ENCODE data around the gene FAM193A.

The FAM193A gene

DNA sequence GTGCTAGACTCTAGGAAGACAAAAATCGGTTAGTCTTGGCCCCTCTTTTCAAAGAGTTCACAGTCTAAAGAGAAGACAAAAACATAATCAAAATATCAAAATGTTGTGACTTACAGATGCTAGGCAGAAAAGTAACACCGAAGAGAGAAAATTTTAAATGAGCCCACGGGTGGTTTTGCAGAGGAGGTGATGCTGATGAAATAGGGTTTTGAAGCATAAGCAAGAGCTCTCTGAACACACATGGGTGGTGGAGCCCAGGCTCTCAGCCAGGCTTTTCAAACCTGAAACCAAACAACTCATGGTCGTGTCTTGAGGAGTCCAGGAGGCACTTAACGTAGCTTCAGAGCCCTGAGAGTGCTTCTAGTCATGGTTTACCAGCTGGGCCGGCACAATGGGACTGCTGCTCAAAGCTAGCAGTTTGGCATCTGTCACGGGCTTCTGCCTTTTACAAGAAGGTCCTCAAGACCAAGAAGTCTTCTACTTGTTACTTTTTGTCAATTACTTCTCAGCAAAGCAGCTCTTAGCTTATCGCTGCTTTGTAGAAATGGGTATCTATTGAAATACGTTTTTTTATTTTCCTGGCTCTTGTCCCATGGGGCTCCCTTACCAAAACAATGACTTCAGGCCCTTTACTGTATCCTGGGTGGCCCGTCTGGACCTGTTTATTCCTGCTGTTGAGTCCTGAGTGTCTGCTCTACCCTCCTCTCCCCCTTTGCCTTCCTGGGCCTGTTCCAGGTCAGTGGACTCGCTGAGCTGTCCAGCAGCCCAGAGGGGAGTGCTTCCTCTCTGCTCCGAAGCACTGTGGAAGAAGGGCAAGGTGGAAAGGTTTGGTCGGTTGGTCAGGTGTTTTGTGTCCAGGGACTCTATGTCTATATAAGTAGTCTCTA lies 150.2 kb downstream of the FAM193A start:
- Mint-ChIP-seq H3K4me1 (ENCODE audit: low read depth) (peaks cover 31% of the 10 kb centered on the region), H3K9me3 (no peaks in the 10 kb centered on the region), H3K27me3 (no peaks in the 10 kb centered on the region), H3K36me3 (ENCODE audit: low read depth) (peaks cover 93% of the 10 kb centered on the region), H3K4me3 (no peak overlapping the region), H3K27ac (peak overlapping the region; percentile 72)
- no peak for DNase-seq

DNA sequence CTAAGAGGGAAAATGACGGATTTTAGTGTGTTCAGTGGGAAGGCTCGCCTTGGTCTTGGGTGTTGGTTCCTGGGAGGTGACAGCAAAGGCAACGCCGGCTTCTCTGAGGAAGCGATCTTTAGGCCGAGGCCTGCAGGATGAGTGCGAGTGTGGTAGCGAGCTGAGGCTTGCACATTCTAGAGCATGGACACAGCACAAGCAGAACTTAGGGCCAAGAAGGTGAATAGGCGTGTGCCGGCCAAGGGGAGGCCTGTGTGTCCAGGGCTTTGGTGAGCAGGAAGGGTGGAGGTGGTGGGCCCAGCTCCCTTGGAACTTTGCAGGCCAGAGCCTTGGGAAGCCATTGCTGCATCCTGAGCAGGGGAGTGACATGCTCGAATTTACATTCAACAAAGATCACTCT lies 151.8 kb downstream of the FAM193A start:
- no peak for DNase-seq
- Mint-ChIP-seq H3K27me3 (no peaks in the 10 kb centered on the region), H3K36me3 (ENCODE audit: low read depth) (peaks cover 96% of the 10 kb centered on the region), H3K4me1 (ENCODE audit: low read depth) (peaks cover 40% of the 10 kb centered on the region), H3K4me3 (no peak overlapping the region), H3K9me3 (no peaks in the 10 kb centered on the region), H3K27ac (peak overlapping the region; percentile 20)

DNA sequence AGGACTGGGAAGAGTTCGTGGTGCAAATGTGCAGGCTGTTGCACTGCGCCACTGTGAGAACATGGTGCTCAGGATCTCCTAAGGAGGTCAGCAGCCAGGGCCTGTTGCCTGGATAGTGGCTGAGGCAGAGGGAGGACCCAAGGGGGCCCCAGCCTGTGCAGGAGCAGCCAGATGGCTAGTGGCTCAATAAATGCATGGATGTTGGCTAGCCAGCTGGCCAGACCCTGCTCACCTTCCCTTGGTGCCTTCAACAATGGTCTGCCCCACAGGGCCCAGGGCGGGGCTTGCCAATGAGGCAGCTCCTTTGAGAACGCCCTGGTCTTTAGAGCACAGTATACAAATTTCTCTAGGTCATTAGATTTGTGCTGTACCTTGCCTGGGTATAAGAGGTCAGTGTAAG lies 152.2 kb downstream of the FAM193A start:
- peak overlapping the region; percentile 3 for H3K27ac Mint-ChIP-seq
- no peak for DNase-seq
- H3K4me3 Mint-ChIP-seq, result no peak overlapping the region
- H3K27me3 Mint-ChIP-seq, result no peaks in the 10 kb centered on the region
- H3K4me1 Mint-ChIP-seq (ENCODE audit: low read depth), result peaks cover 40% of the 10 kb centered on the region
- peaks cover 96% of the 10 kb centered on the region for H3K36me3 Mint-ChIP-seq (ENCODE audit: low read depth)
- no peaks in the 10 kb centered on the region for H3K9me3 Mint-ChIP-seq

DNA sequence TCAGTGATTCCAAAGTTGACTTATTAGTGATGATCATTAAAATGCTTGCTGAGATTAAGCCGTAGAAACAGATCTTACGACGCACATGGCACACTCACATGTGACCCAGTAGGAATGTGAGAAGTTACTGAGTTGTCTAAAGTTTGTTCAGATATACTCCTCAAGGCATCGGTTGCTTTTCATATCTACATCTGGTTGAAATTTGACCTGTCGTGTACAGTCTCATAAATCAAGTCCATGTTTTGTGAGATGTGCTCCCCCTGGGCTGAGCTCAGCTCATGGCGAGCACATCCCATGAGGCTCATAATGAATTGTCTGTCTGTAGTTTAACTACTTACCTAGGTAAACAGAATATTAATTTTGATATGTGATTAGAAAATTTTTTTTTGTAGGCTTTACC lies 152.7 kb downstream of the FAM193A start:
- Mint-ChIP-seq H3K27ac (peak overlapping the region; percentile 92), H3K4me3 (no peak overlapping the region)

DNA sequence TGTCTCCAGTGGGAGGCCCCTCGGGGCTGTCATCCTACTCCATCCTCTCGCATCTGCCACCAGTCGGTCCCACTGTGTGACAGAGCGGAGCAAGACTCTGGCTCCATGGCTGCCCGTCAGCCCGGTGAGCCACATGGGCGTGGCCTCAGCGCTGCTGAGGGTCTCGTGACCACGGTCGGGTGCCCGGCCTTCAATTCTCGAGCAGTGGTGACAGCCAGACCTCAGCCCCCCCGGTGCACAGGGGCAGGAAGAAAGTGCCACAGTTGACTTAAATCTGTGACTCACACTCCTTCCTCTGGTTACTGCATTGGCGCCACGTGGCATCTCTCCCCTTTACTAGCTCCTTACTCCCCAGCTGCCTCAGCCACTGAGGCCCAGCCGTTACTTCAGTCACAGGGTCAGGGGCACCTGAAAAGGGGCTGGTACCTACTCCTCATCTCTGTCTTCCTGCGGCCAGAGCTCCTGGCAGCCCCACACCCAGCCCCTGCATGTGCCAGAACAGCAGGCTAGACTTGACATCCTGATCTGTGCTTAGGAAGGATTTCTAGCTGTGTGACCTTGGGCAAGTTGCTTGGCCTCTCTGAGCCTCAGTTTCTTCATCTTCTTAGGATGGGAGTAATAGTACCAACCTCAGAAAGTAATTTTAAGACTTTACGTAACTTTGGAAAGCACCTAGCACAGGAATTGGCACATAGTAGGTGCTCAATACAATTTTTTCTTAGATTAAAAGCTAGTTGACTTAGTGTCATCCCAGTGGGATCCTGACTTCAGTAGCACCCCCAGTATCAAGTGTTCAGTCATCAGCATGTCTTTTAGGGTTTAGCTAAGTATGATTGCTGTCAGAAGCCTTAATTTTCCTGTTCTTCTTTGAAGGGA lies 153.6 kb downstream of the FAM193A start:
- H3K27me3 Mint-ChIP-seq, result no peaks in the 10 kb centered on the region
- no peak overlapping the region for H3K4me3 Mint-ChIP-seq
- H3K9me3 Mint-ChIP-seq, result no peaks in the 10 kb centered on the region
- peak overlapping the region; percentile 92 for H3K27ac Mint-ChIP-seq
- peak; percentile 60 for DNase-seq
- H3K4me1 Mint-ChIP-seq (ENCODE audit: low read depth), result peaks cover 37% of the 10 kb centered on the region
- peaks cover 96% of the 10 kb centered on the region for H3K36me3 Mint-ChIP-seq (ENCODE audit: low read depth)

More for the DNA sequence above, 152.7 kb downstream of the FAM193A start:
- Mint-ChIP-seq H3K36me3 (ENCODE audit: low read depth) (peaks cover 96% of the 10 kb centered on the region), H3K9me3 (no peaks in the 10 kb centered on the region), H3K27me3 (no peaks in the 10 kb centered on the region), H3K4me1 (ENCODE audit: low read depth) (peaks cover 37% of the 10 kb centered on the region)
- DNase-seq, result no peak

DNA sequence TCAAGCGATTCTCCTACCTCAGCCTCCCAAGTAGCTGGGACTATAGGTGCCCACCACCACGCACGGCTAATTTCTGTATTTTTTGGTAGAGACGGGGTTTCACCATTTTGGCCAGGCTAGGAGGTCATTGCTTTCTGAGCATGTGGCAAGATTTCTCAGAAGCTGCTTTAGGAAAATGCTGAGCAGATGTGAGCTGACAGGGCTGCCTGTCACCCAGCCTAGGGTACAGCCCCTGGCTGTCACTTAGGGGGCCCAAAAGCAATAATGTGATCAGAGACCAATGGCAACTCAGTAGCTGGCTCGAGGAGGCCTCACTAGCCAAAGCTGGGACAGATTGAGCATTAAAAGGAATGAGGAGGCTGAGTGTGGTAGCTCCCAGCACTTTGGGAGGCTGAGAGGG lies 154.9 kb downstream of the FAM193A start:
- H3K4me3 Mint-ChIP-seq, result peak overlapping the region; percentile 51

DNA sequence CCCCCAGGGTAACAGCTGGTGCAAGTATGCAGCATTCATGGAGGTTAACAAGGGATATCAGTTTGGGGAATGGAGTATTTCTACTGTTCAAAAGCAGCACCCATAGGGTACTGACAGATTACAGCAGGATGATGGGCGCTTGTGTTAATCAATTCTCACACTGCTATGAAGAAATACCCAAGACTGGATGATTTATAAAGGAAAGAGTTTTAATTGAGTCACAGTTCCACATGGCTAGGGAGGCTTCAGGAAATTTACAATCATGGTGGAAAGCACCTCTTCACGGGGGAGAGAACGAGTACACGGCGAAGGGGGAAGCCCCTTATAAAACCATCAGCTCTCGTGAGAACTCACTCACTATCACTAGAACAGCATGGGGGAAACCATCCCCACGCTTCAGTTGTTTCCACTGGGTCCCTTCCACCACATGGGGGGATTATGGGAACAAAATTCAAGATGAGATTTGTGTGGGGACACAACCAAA lies 155.5 kb downstream of the FAM193A start:
- Mint-ChIP-seq H3K27ac (peak overlapping the region; percentile 92), H3K36me3 (ENCODE audit: low read depth) (peaks cover 97% of the 10 kb centered on the region), H3K4me3 (peak overlapping the region; percentile 51), H3K4me1 (ENCODE audit: low read depth) (peaks cover 34% of the 10 kb centered on the region), H3K9me3 (no peaks in the 10 kb centered on the region), H3K27me3 (no peaks in the 10 kb centered on the region)
- peak; percentile 36 for DNase-seq

More for the DNA sequence above, 154.9 kb downstream of the FAM193A start:
- H3K36me3 Mint-ChIP-seq (ENCODE audit: low read depth), result peaks cover 96% of the 10 kb centered on the region
- peak overlapping the region; percentile 92 for H3K27ac Mint-ChIP-seq
- DNase-seq, result peak; percentile 25
- peaks cover 34% of the 10 kb centered on the region for H3K4me1 Mint-ChIP-seq (ENCODE audit: low read depth)
- H3K9me3 Mint-ChIP-seq, result no peaks in the 10 kb centered on the region
- no peaks in the 10 kb centered on the region for H3K27me3 Mint-ChIP-seq

DNA sequence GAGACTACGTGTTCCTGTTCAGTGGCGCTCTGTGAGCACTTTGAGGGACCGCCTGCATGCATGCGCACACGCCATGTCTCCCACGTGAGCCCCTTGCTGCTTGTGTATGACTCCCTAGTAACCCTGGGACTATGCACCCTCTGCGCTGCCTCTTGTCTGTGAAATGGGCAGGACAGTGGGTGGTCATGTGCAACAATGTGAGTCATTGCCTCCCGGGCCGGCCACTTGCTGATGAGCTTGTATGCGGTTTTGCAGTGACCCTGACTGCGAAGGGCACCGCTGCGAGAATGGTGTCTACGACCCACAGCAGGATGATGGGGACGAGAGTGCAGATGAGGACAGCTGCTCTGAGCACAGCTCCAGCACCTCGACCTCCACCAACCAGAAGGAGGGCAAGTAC lies 158.2 kb downstream of the FAM193A start:
- Mint-ChIP-seq H3K4me3 (no peak overlapping the region), H3K36me3 (ENCODE audit: low read depth) (peaks cover 98% of the 10 kb centered on the region), H3K4me1 (ENCODE audit: low read depth) (peaks cover 39% of the 10 kb centered on the region), H3K27me3 (no peaks in the 10 kb centered on the region), H3K27ac (no peak overlapping the region), H3K9me3 (no peaks in the 10 kb centered on the region)
- no peak for DNase-seq

DNA sequence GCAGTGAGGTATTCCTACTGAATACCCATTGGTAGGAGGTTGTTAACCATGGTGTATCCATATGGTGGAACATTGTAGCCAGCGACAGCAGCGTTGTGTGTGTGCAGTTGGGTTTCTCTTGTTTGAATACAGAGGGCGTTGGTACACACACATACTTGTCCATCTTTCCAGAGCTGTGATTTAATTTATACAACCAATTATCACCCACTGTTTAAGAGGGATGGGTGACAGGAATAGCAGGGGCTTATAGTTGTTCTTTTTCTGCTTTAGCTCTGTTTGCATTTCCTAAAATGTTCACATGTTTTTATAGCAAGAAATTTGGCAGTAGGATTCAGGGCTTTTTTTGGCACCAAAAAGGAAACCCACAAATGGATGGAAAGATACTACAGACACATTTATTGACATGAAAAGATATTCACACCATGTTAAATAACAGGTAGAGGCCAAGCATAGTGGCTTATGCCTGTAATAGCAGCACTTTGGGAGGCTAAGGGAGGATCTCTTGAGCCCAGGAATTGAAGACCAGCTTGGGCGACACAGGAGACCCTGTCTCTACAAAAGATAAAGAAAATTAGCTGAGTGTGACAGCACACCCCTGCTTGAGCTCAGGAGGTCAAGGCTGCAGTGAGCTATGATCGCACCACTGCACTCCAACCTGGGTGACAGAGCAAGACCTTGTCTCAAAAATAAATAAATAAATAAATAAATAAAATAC lies 159.1 kb downstream of the FAM193A start:
- Mint-ChIP-seq H3K9me3 (no peaks in the 10 kb centered on the region), H3K4me1 (ENCODE audit: low read depth) (peaks cover 31% of the 10 kb centered on the region), H3K27me3 (no peaks in the 10 kb centered on the region), H3K36me3 (ENCODE audit: low read depth) (peaks cover 98% of the 10 kb centered on the region), H3K4me3 (no peak overlapping the region), H3K27ac (no peak overlapping the region)
- DNase-seq, result no peak

DNA sequence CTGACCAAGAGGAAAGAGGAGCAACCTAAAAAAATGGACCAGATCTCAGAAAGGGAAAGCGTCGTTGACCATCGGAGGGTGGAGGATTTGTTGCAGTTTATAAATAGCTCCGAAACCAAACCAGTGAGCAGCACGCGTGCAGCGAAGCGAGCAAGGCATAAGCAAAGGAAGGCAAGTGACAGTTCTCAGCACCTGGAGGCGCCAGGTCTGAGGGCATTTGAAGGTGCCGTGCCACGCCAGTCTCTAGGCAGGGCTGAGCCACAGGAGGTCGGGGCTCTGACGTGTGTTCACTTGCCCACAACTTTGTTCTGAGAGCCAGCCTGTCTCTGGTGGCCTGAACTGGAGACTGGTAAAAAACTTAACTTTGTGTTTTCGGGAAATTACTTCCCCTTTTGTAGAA lies 160.0 kb downstream of the FAM193A start:
- H3K4me1 Mint-ChIP-seq (ENCODE audit: low read depth), result peaks cover 22% of the 10 kb centered on the region

DNA sequence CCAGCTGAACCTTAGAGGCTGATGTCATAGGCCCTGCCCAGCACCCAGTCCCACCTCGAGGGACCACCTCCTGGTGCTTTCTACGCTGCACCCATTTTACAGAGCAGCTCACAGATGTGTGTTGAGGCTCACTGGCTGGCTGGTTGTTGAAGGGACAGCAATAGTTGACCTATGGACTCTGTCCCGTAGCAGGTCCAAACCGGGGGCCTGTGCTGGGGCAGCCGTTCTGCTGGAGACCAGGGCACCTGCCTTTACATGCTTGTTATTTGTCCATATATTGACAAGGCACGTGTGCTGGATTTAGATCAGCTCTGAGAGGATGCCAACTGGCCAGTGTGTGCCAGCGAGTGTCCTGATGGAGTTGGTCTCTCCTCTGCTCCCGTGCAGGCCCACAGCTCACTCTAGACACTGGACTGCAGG lies 161.6 kb downstream of the FAM193A start:
- Mint-ChIP-seq H3K9me3 (no peaks in the 10 kb centered on the region), H3K27ac (peak overlapping the region; percentile 59), H3K4me3 (no peak overlapping the region), H3K4me1 (ENCODE audit: low read depth) (peaks cover 10% of the 10 kb centered on the region), H3K36me3 (ENCODE audit: low read depth) (peaks cover 97% of the 10 kb centered on the region), H3K27me3 (no peaks in the 10 kb centered on the region)
- DNase-seq, result no peak

More for the DNA sequence above, 160.0 kb downstream of the FAM193A start:
- Mint-ChIP-seq H3K27me3 (no peaks in the 10 kb centered on the region), H3K9me3 (no peaks in the 10 kb centered on the region), H3K4me3 (no peak overlapping the region), H3K36me3 (ENCODE audit: low read depth) (peaks cover 97% of the 10 kb centered on the region), H3K27ac (peak overlapping the region; percentile 77)
- no peak for DNase-seq

DNA sequence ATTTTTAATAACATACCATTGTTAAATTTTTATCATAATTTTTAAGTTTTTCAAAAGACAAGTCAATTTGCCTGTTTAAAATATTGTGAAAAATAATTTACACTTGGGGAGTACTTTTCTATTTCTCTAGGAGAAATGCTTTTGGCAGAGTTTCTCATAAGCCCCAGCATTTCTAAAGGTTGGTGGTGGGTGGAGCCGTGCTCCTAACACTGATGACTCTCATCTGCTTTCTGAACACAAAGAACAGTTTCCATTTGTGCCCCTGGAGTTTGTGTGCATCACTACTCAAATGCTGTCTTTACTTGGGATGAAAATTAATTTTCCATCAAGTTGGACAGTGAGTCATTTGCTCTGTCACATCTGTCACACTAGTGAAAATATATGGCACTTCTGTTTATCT lies 162.1 kb downstream of the FAM193A start:
- no peaks in the 10 kb centered on the region for H3K27me3 Mint-ChIP-seq
- H3K27ac Mint-ChIP-seq, result peak overlapping the region; percentile 76

DNA sequence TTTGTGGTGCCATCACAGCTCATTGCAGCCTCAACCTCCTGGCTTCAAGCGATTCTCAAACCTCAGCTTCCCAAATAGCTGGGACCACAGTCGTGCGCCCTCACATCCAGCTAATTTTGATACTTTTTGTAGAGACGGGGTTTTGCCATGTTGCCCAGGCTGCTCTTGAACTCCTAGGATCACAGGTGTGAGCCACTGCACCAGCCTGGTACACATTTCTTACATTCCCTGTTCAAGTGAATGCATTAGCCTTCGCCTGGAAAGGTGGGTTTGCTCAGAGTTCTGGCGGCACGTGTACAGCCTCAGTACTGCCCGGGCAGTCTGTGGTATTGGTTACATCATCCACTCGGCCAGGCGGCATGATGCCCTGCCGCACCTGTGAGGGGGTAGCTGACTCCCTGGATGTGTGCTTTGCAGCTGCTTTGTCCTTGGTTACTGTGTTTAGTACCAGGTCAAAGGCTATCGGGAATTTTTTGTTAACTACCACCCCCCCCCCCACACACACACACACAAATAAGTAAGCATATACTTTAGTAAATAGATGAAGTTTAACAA lies 162.6 kb downstream of the FAM193A start:
- H3K27ac Mint-ChIP-seq, result peak overlapping the region; percentile 76
- no peaks in the 10 kb centered on the region for H3K9me3 Mint-ChIP-seq
- H3K36me3 Mint-ChIP-seq (ENCODE audit: low read depth), result peaks cover 97% of the 10 kb centered on the region
- DNase-seq, result no peak
- H3K27me3 Mint-ChIP-seq, result no peaks in the 10 kb centered on the region
- H3K4me3 Mint-ChIP-seq, result no peak overlapping the region
- peaks cover 10% of the 10 kb centered on the region for H3K4me1 Mint-ChIP-seq (ENCODE audit: low read depth)

More for the DNA sequence above, 162.1 kb downstream of the FAM193A start:
- DNase-seq, result no peak
- H3K36me3 Mint-ChIP-seq (ENCODE audit: low read depth), result peaks cover 97% of the 10 kb centered on the region
- H3K4me1 Mint-ChIP-seq (ENCODE audit: low read depth), result peaks cover 10% of the 10 kb centered on the region
- H3K9me3 Mint-ChIP-seq, result no peaks in the 10 kb centered on the region
- no peak overlapping the region for H3K4me3 Mint-ChIP-seq

DNA sequence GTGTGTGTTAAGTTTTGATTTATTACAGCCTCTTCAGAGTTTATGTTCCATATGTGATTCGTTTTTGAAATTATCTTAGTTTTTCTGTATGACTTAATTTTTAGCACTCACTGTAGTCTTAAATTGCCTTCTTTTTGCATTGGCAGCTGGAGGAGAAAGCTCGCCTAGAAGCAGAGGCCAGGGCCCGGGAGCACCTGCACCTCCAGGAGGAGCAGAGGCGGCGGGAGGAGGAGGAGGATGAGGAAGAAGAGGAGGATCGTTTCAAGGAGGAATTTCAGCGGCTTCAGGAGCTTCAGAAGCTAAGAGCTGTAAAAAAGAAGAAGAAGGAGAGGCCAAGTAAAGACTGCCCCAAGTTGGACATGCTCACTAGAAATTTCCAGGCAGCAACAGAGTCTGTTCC lies 163.1 kb downstream of the FAM193A start:
- Mint-ChIP-seq H3K27ac (peak overlapping the region; percentile 76), H3K36me3 (ENCODE audit: low read depth) (peaks cover 97% of the 10 kb centered on the region), H3K4me1 (ENCODE audit: low read depth) (peaks cover 10% of the 10 kb centered on the region), H3K9me3 (no peaks in the 10 kb centered on the region), H3K4me3 (no peak overlapping the region), H3K27me3 (no peaks in the 10 kb centered on the region)
- no peak for DNase-seq
